Spleen (tissue), 11 donors: ENCODE data around the gene ELOVL2. TPM values are rescaled to one million over a fixed set of nuclear protein-coding genes. Genes with fewer than 3 reads are reported as not detected.

ENCODE experiments used
- DNase-seq: peaks from one replicate; pipeline ENCODE4 v3.0.0-alpha.2; 2020
- H3K27ac ChIP-seq, 8 donors: fragments of 200-600 bp; sonication (generic) in 7 of 8; 1 replicate in 4 of 8; 2 replicates in 4 of 8; pipeline versions ENCODE4 v1.5.0 to v1.8.0; 2016 to 2021; ENCODE audit warnings: inconsistent platforms in 4 of 8, mild to moderate bottlenecking in 4 of 8, moderate library complexity in 1 of 8
- H3K27me3 ChIP-seq, 7 donors: fragments of 200-600 bp; sonication (generic) in 6 of 7; replicated peaks in 1 of 7; 1 replicate in 4 of 7; 2 replicates in 3 of 7; pipeline versions ENCODE4 v1.5.0 to v1.8.0; 2016 to 2021; ENCODE audit warnings: inconsistent platforms in 3 of 7, mild to moderate bottlenecking in 1 of 7
- H3K36me3 ChIP-seq, 6 donors: fragments of 200-600 bp; sonication (generic) in 5 of 6; 1 replicate in 4 of 6; 2 replicates in 2 of 6; pipeline versions ENCODE4 v1.5.0 to v1.8.0; 2016 to 2021; ENCODE audit warnings: inconsistent platforms in 2 of 6
- H3K4me1 ChIP-seq, 6 donors: fragments of 200-600 bp; sonication (generic) in 5 of 6; 1 replicate in 3 of 6; 2 replicates in 3 of 6; pipeline versions ENCODE4 v1.5.0 to v1.8.0; 2016 to 2021; ENCODE audit warnings: inconsistent platforms in 3 of 6
- H3K4me3 ChIP-seq, 8 donors: fragments of 200-600 bp; sonication (generic) in 7 of 8; 1 replicate in 4 of 8; 2 replicates in 4 of 8; pipeline versions ENCODE4 v1.5.0 to v1.8.0; 2016 to 2021; ENCODE audit warnings: inconsistent platforms in 4 of 8, mild to moderate bottlenecking in 4 of 8, moderate library complexity in 2 of 8
- H3K9me3 ChIP-seq, 8 donors: fragments of 200-600 bp; sonication (generic) in 7 of 8; 1 replicate in 4 of 8; 2 replicates in 4 of 8; pipeline versions ENCODE4 v1.5.0 to v1.8.0; 2016 to 2021; ENCODE audit warnings: inconsistent platforms in 4 of 8
- POLR2A ChIP-seq, 3 donors: fragments of 450-650 bp; IDR thresholded peaks; one replicate each; pipeline ENCODE4 v1.5.1; 2017; ENCODE audit warnings: antibody characterized with exemption in 3 of 3, mild to moderate bottlenecking in 1 of 3
- POLR2AphosphoS5 ChIP-seq, 3 donors: sonication (generic); formaldehyde crosslinking; IDR thresholded peaks; one replicate each; pipeline ENCODE4 v1.5.1; 2017; ENCODE audit warnings: antibody characterized with exemption in 3 of 3
- WGBS, 5 donors: extraction: QIAGEN DNeasy Blood & Tissue Kit in 3 of 5; methylation state at CpG; one replicate each; pipeline versions ENCODE4 v1.1.5 to v1.1.7; 2013 to 2018; 5-methylcytosine and 5-hydroxymethylcytosine counted together
- intact Hi-C: fragments of 100-400 bp; cut with DNase I; formaldehyde crosslinking; loops from one replicate; pipeline ENCODE4 v1.15.0; 2023; ENCODE audit warnings: low total_unique reads
- polyA plus RNA-seq, 3 donors: library from polyadenylated mRNA; stranded (reverse); fragments of 200-250 nt; gene quantifications; one replicate each; pipeline ENCODE4 v1.2.1, GENCODE V29; 2013
- total RNA-seq, 7 donors: library from RNA; depleted of rRNA in 3 of 7; stranded (reverse); fragments of >200 nt in 3 of 7; fragmentation: NEBNext Ultra II Directional in 4 of 7; extraction: Animal tissue kit (Norgen Biotek cat#: 25700) in 4 of 7; gene quantifications; one replicate each; pipeline versions ENCODE4 v1.1.0 to v1.2.1, GENCODE V29; 2016 to 2021
- TF ChIP-seq, protein P1 (sequence below), 11 experiments: fragments of 200-600 bp in 7 of 11; fragments of 450-650 bp in 4 of 11; sonication (generic) in 4 of 11; IDR thresholded peaks in 8 of 11; conservative IDR thresholded peaks in 3 of 11; 1 replicate in 7 of 11; 2 replicates in 4 of 11; pipeline versions ENCODE4 v1.4.0 to v1.8.0; 2016 to 2021; ENCODE audit warnings: antibody characterized with exemption in 11 of 11, inconsistent platforms in 4 of 11, mild to moderate bottlenecking in 1 of 11
- donor health status: healthy with polysubstance abuse.
- donor health status: DM: no; HTN: no; CAD: no; lungs with moderate emphysema.
- donor health status: DM: no; HTN: no; CAD: no.
- donor health status: Bipolar disorder and iron deficiency.
- donor health status: healthy.
- donor health status: DM: no; HTN: no; CAD: no.
- donor health status: DM: yes; HTN: yes; CAD: no.

The ELOVL2 gene
- total and polyA plus RNA-seq, 10 donors: 0.03 to 0.08 (median 0.04) TPM; not detected in 7

DNA sequence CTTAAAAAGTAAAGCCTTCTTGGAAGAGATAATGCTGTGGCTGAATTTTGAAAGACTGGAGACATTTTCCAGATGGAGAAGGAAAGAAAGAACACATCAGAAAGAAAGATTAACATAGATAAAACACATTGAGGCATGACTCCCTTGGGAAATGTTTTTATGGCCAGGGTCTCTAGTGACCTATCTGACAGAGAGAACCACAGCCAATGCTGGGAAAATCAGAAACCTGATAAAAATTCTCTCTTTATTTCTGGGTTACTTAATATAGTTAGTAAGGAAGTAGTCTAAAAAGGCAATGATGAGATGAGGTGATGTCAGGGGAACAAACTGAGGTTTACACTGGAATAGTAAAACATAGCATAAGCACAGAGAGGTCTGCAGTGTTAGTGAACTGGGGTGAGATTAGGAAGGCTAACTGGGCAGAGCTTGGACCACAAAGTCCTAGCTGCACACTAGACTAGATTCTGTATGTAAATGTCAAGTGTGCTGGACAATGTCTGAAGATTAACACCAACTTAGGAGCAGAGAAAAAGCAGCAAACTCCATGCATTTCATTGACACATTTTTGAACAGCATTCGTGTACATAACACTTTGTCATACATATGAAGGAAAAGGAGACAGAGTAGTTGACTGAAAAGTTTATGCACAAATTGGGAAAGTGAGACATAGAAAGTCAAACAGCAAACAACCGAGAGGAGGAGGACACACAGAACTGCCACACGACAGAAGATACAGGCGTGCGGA lies 31.0 kb downstream of the ELOVL2 start:
- no peak for DNase-seq
- no peaks in the 10 kb centered on the region for H3K9me3 ChIP-seq
- TF ChIP-seq POLR2A (IDR thresholded peaks at IDR 0.05) (no peak), POLR2AphosphoS5 (IDR thresholded peaks at IDR 0.05) (no peak)
- TF ChIP-seq, protein P1, sequence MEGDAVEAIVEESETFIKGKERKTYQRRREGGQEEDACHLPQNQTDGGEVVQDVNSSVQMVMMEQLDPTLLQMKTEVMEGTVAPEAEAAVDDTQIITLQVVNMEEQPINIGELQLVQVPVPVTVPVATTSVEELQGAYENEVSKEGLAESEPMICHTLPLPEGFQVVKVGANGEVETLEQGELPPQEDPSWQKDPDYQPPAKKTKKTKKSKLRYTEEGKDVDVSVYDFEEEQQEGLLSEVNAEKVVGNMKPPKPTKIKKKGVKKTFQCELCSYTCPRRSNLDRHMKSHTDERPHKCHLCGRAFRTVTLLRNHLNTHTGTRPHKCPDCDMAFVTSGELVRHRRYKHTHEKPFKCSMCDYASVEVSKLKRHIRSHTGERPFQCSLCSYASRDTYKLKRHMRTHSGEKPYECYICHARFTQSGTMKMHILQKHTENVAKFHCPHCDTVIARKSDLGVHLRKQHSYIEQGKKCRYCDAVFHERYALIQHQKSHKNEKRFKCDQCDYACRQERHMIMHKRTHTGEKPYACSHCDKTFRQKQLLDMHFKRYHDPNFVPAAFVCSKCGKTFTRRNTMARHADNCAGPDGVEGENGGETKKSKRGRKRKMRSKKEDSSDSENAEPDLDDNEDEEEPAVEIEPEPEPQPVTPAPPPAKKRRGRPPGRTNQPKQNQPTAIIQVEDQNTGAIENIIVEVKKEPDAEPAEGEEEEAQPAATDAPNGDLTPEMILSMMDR (IDR thresholded peaks at IDR 0.05 in 8 of 11, conservative IDR thresholded peaks at IDR 0.05 in 3 of 11): no peak
- peaks cover 0 to 58% (median 0%) of the 10 kb centered on the region in 7 donors for H3K27me3 ChIP-seq
- H3K4me3 ChIP-seq: no peak overlapping the region
- intact Hi-C loops: no loop called here
- no peak overlapping the region for H3K27ac ChIP-seq
- WGBS, 5 donors: 89 to 97% (median 92%) methylated on average over 5 of the region's 5 CpGs
- H3K4me1 ChIP-seq: no peaks in the 10 kb centered on the region
- no peaks in the 10 kb centered on the region for H3K36me3 ChIP-seq

DNA sequence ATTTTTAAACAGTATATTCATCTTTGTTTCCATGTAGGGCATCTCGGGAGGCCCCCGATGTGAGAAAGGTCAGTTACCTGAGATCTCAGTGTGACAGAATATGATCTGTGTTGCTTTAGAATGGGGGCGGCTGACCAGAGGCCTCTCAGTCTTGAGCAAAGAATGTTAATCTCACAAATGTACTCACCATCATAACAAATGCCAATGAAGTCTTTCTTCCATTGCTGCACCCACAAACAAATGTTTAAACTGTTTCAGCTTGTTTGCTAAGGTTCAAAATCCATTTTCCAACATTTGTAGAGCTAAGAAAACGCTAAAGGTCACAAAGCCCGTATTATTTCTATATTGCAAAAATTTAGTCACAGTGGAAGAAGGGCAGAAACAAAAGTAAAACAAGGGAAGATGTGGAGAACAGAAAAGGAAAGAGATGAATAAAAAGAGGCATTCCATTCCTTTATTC lies 31.8 kb downstream of the ELOVL2 start:
- H3K9me3 ChIP-seq: no peaks in the 10 kb centered on the region

DNA sequence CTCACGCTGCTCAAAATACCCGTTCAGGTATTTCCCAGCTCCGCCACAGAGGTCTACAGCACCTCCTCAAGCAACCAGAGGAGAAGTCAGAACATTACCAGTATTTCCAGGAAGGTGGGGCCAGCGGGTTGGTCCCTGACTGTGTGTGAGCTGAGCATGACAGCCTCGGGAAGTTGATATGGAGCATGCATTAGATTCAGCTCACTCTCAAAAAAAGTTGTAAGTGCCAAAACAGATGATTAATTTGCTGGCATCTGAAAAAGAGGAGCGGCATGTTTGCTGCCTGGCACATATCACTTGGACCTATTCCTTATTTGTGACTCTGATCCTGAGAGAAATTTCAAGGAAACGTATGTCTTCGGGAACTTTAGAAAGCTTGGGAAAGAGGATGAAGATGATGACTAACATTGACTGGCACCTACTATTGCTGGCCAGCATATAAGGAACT lies 32.3 kb downstream of the ELOVL2 start:
- whole genome bisulfite sequencing, 5 donors: 59 to 71% (median 68%) methylated on average over 8 of the region's 8 CpGs
- Histone ChIP-seq H3K27me3 (peaks cover 0 to 47% (median 0%) of the 10 kb centered on the region in 7 donors), H3K27ac (no peak overlapping the region), H3K4me3 (no peak overlapping the region), H3K4me1 (no peaks in the 10 kb centered on the region), H3K9me3 (no peaks in the 10 kb centered on the region), H3K36me3 (no peaks in the 10 kb centered on the region)
- intact Hi-C loops: no loop called here
- TF ChIP-seq POLR2AphosphoS5 (IDR thresholded peaks at IDR 0.05) (no peak), POLR2A (IDR thresholded peaks at IDR 0.05) (no peak)
- TF ChIP-seq, protein P1 (IDR thresholded peaks at IDR 0.05 in 8 of 11, conservative IDR thresholded peaks at IDR 0.05 in 3 of 11): no peak
- no peak for DNase-seq

More for the DNA sequence above, 31.8 kb downstream of the ELOVL2 start:
- Histone ChIP-seq H3K4me1 (no peaks in the 10 kb centered on the region), H3K4me3 (no peak overlapping the region), H3K36me3 (no peaks in the 10 kb centered on the region), H3K27ac (no peak overlapping the region), H3K27me3 (peaks cover 0 to 50% (median 0%) of the 10 kb centered on the region in 7 donors)
- 62 to 81% (median 81%) methylated on average over 5 of the region's 5 CpGs for WGBS, 5 donors
- TF ChIP-seq POLR2AphosphoS5 (IDR thresholded peaks at IDR 0.05) (no peak), POLR2A (IDR thresholded peaks at IDR 0.05) (no peak)
- TF ChIP-seq, protein P1 (IDR thresholded peaks at IDR 0.05 in 8 of 11, conservative IDR thresholded peaks at IDR 0.05 in 3 of 11): no peak
- intact Hi-C loops: no loop called here
- no peak for DNase-seq

DNA sequence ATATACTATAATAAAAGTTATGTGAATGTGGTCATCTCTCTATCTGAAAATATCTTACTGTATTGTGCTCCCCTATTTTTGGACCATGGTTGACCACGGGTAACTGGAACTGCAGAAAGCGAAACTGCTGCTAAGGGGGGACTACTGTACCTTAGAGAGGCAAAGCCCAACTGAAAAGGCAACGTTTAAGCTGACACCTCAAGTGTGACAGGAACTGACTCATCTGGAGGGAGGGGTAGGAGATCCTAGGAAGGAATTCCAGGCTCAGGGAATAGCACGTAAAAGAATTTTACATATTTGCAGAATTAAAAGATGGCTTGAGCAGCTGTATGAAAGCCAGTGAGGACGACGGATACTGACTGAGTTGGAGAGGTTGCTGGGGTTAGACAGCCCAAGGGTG lies 34.8 kb downstream of the ELOVL2 start:
- Histone ChIP-seq H3K27me3 (peaks cover 0 to 31% (median 0%) of the 10 kb centered on the region in 7 donors), H3K4me3 (no peak overlapping the region), H3K4me1 (no peaks in the 10 kb centered on the region), H3K27ac (no peak overlapping the region), H3K9me3 (no peaks in the 10 kb centered on the region), H3K36me3 (no peaks in the 10 kb centered on the region)
- 55 to 73% (median 65%) methylated on average over 6 of the region's 6 CpGs for WGBS, 5 donors
- intact Hi-C loops: no loop called here
- DNase-seq: no peak
- TF ChIP-seq POLR2AphosphoS5 (IDR thresholded peaks at IDR 0.05): no peak
- no peak for TF ChIP-seq POLR2A (IDR thresholded peaks at IDR 0.05)
- TF ChIP-seq, protein P1 (IDR thresholded peaks at IDR 0.05 in 8 of 11, conservative IDR thresholded peaks at IDR 0.05 in 3 of 11): no peak
